Measurements from ENCODE around the gene INTS15. TPM values are rescaled to one million over a fixed set of nuclear protein-coding genes. Genes with fewer than 3 reads are reported as not detected.

INTS15 gene
- total RNA-seq, 1 donor from 2014 or later: 36.9 TPM

GRCh38 chr7:6547400-6547799 lies 42.4 kb upstream of the INTS15 start:
- H3K4me1 Mint-ChIP-seq (ENCODE audit: low read depth, unreplicated experiment): no peaks in the 10 kb centered on the region
- H3K4me3 Mint-ChIP-seq (ENCODE audit: unreplicated experiment): no peak overlapping the region
- H3K27me3 Mint-ChIP-seq (ENCODE audit: unreplicated experiment): peaks cover 3% of the 10 kb centered on the region

GRCh38 chr7:6551016-6551511 lies 38.8 kb upstream of the INTS15 start, which contains the start of gene GRID2IP:
TSS of gene GRID2IP (minus strand) at chr7:6551461. CDS start at chr7:6551436, 25 bp downstream.
- no peaks in the 10 kb centered on the region for H3K4me1 Mint-ChIP-seq (ENCODE audit: low read depth, unreplicated experiment)
- no peak within 1 kb of the TSS for H3K27ac Mint-ChIP-seq (ENCODE audit: unreplicated experiment)
- no peaks in the 10 kb centered on the region for H3K9me3 Mint-ChIP-seq (ENCODE audit: unreplicated experiment)
- no peak for TF ChIP-seq CTCF (IDR thresholded peaks at IDR 0.05; ENCODE audit: partially characterized antibody, unreplicated experiment)
- DNase-seq: no peak
- no peaks in the 10 kb centered on the region for H3K36me3 Mint-ChIP-seq (ENCODE audit: unreplicated experiment)
- no peak within 1 kb of the TSS for H3K4me3 Mint-ChIP-seq (ENCODE audit: unreplicated experiment)
- no peaks in the 10 kb centered on the region for H3K27me3 Mint-ChIP-seq (ENCODE audit: unreplicated experiment)

More at GRCh38 chr7:6547400-6547799, 42.4 kb upstream of the INTS15 start:
- no peak for TF ChIP-seq CTCF (IDR thresholded peaks at IDR 0.05; ENCODE audit: partially characterized antibody, unreplicated experiment)
- no peak for DNase-seq
- H3K9me3 Mint-ChIP-seq (ENCODE audit: unreplicated experiment): peaks cover 1% of the 10 kb centered on the region
- no peak overlapping the region for H3K27ac Mint-ChIP-seq (ENCODE audit: unreplicated experiment)
- H3K36me3 Mint-ChIP-seq (ENCODE audit: unreplicated experiment): no peaks in the 10 kb centered on the region

- peaks cover 2% of the 10 kb centered on the region for H3K27me3 Mint-ChIP-seq (ENCODE audit: unreplicated experiment)
- no peaks in the 10 kb centered on the region for H3K4me1 Mint-ChIP-seq (ENCODE audit: low read depth, unreplicated experiment)
- H3K9me3 Mint-ChIP-seq (ENCODE audit: unreplicated experiment): no peaks in the 10 kb centered on the region
- H3K4me3 Mint-ChIP-seq (ENCODE audit: unreplicated experiment): no peak overlapping the region
- no peak for TF ChIP-seq CTCF (IDR thresholded peaks at IDR 0.05; ENCODE audit: partially characterized antibody, unreplicated experiment)
- no peak for DNase-seq
- H3K27ac Mint-ChIP-seq (ENCODE audit: unreplicated experiment): no peak overlapping the region
- no peaks in the 10 kb centered on the region for H3K36me3 Mint-ChIP-seq (ENCODE audit: unreplicated experiment)
These were observed 36.3 kb upstream of the INTS15 start for GRCh38 chr7:6553448-6554044.

GRCh38 chr7:6554848-6555247 lies 35.0 kb upstream of the INTS15 start:
- no peak overlapping the region for H3K4me3 Mint-ChIP-seq (ENCODE audit: unreplicated experiment)
- H3K4me1 Mint-ChIP-seq (ENCODE audit: low read depth, unreplicated experiment): peaks cover 2% of the 10 kb centered on the region
- no peak overlapping the region for H3K27ac Mint-ChIP-seq (ENCODE audit: unreplicated experiment)
- no peak for TF ChIP-seq CTCF (IDR thresholded peaks at IDR 0.05; ENCODE audit: partially characterized antibody, unreplicated experiment)
- H3K36me3 Mint-ChIP-seq (ENCODE audit: unreplicated experiment): no peaks in the 10 kb centered on the region
- no peak for DNase-seq
- peaks cover 2% of the 10 kb centered on the region for H3K27me3 Mint-ChIP-seq (ENCODE audit: unreplicated experiment)
- no peaks in the 10 kb centered on the region for H3K9me3 Mint-ChIP-seq (ENCODE audit: unreplicated experiment)

GRCh38 chr7:6556196-6556595 lies 33.6 kb upstream of the INTS15 start:
- no peaks in the 10 kb centered on the region for H3K9me3 Mint-ChIP-seq (ENCODE audit: unreplicated experiment)
- TF ChIP-seq CTCF (IDR thresholded peaks at IDR 0.05; ENCODE audit: partially characterized antibody, unreplicated experiment): no peak
- H3K4me3 Mint-ChIP-seq (ENCODE audit: unreplicated experiment): no peak overlapping the region
- H3K4me1 Mint-ChIP-seq (ENCODE audit: low read depth, unreplicated experiment): peaks cover 4% of the 10 kb centered on the region
- H3K27me3 Mint-ChIP-seq (ENCODE audit: unreplicated experiment): peaks cover 2% of the 10 kb centered on the region
- H3K27ac Mint-ChIP-seq (ENCODE audit: unreplicated experiment): no peak overlapping the region
- DNase-seq: no peak
- no peaks in the 10 kb centered on the region for H3K36me3 Mint-ChIP-seq (ENCODE audit: unreplicated experiment)

Data from glutamatergic neuron (in vitro differentiated cells).